ENCODE results near the gene C15orf40.
A peak's percentile ranks its signal among the peaks of the same experiment; 100 is the strongest.

C15orf40 gene

GRCh38 chr15:82970078-82970686 lies 41.3 kb downstream of the C15orf40 start:
- TF ChIP-seq CTCF (IDR thresholded peaks at IDR 0.05; ENCODE audit: low read depth, low read length): no peak
- no peak for TF ChIP-seq MAX (IDR thresholded peaks at IDR 0.05; ENCODE audit: low read depth, low read length)
- no peak for TF ChIP-seq POLR2A (IDR thresholded peaks at IDR 0.05; ENCODE audit: extremely low read depth, insufficient read length)
- no peak for TF ChIP-seq MYC (IDR thresholded peaks at IDR 0.05; ENCODE audit: low read depth, low read length)
- DNase-seq (ENCODE audit: low read depth): no peak
- no peak overlapping the region for H3K4me3 ChIP-seq (ENCODE audit: low read depth, low read length)

GRCh38 chr15:82969353-82969752 lies 42.1 kb downstream of the C15orf40 start:
- TF ChIP-seq POLR2A (IDR thresholded peaks at IDR 0.05; ENCODE audit: extremely low read depth, insufficient read length) (no peak), MAX (IDR thresholded peaks at IDR 0.05; ENCODE audit: low read depth, low read length) (no peak), MYC (IDR thresholded peaks at IDR 0.05; ENCODE audit: low read depth, low read length) (no peak), CTCF (IDR thresholded peaks at IDR 0.05; ENCODE audit: low read depth, low read length) (no peak)
- DNase-seq (ENCODE audit: low read depth): peak; percentile 36
- no peak overlapping the region for H3K4me3 ChIP-seq (ENCODE audit: low read depth, low read length)

GRCh38 chr15:82968066-82968465 lies 43.4 kb downstream of the C15orf40 start:
- no peak overlapping the region for H3K4me3 ChIP-seq (ENCODE audit: low read depth, low read length)
- peak; percentile 82 for DNase-seq (ENCODE audit: low read depth)
- TF ChIP-seq POLR2A (IDR thresholded peaks at IDR 0.05; ENCODE audit: extremely low read depth, insufficient read length) (no peak), CTCF (IDR thresholded peaks at IDR 0.05; ENCODE audit: low read depth, low read length) (no peak), MAX (IDR thresholded peaks at IDR 0.05; ENCODE audit: low read depth, low read length) (no peak), MYC (IDR thresholded peaks at IDR 0.05; ENCODE audit: low read depth, low read length) (no peak)

- no peak for TF ChIP-seq MAX (IDR thresholded peaks at IDR 0.05; ENCODE audit: low read depth, low read length)
- no peak for TF ChIP-seq POLR2A (IDR thresholded peaks at IDR 0.05; ENCODE audit: extremely low read depth, insufficient read length)
- no peak for TF ChIP-seq CTCF (IDR thresholded peaks at IDR 0.05; ENCODE audit: low read depth, low read length)
- no peak for TF ChIP-seq MYC (IDR thresholded peaks at IDR 0.05; ENCODE audit: low read depth, low read length)
- no peak for DNase-seq (ENCODE audit: low read depth)
- H3K4me3 ChIP-seq (ENCODE audit: low read depth, low read length): no peak overlapping the region
These were observed 44.8 kb downstream of the C15orf40 start for GRCh38 chr15:82966671-82967071.

- no peak overlapping the region for H3K4me3 ChIP-seq (ENCODE audit: low read depth, low read length)
- TF ChIP-seq POLR2A (IDR thresholded peaks at IDR 0.05; ENCODE audit: extremely low read depth, insufficient read length) (no peak), MYC (IDR thresholded peaks at IDR 0.05; ENCODE audit: low read depth, low read length) (no peak), CTCF (IDR thresholded peaks at IDR 0.05; ENCODE audit: low read depth, low read length) (no peak), MAX (IDR thresholded peaks at IDR 0.05; ENCODE audit: low read depth, low read length) (no peak)
- no peak for DNase-seq (ENCODE audit: low read depth)
These were observed 46.5 kb downstream of the C15orf40 start for GRCh38 chr15:82964890-82965289.

All from NB4 (cell line).